Measurements from ENCODE around the gene CAGE1.

DNA sequence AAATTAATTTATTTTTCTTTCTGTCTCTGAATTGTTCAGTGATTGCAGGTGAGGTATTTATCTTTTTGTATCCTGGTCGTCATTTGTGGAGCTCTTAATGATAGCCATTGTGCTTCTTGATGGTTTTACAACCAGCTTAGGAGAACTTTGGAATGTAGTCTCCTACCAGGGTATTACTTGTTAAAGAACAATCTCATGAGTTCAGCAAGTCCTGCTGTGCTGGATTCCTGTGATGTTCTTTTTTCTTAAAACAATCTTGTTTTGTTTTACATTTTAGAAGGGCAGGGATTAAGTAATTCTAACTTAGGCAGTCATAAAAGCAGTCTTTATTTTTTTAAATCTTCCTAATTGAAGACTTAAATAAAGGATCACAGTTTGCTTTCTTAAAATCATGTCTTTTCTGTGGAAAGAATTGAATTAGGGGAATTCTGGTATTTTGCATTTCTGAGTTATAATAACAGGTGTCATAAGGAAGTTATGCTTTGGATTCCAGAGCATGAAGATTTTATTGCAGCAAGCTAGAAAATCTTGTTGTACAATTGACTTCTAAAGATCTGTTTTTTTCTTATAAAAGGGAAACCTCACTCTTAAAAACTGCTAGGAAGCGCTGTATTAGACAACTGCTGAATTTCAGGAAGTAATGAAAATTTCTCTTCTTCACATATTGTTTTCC is 23.7 kb upstream of the CAGE1 start:
- no peak for TF ChIP-seq TAF1 (IDR thresholded peaks at IDR 0.05; ENCODE audit: borderline replicate concordance, insufficient read depth, low read length)
- TF ChIP-seq POLR2AphosphoS5 (IDR thresholded peaks at IDR 0.05; ENCODE audit: low read depth, low read length): no peak
- no peak for TF ChIP-seq FOXP2 (optimal IDR thresholded peaks at IDR 0.05; ENCODE audit: borderline replicate concordance, extremely low read depth, extremely low read length, insufficient read depth)

All from PFSK-1 (cell line).